Astrocyte (in vitro differentiated cells and primary cell): Measurements from ENCODE around the gene MAP2K3. TPM values are rescaled to one million over a fixed set of nuclear protein-coding genes. Genes with fewer than 3 reads are reported as not detected.

Experiments used
- DNase-seq: peaks from one replicate; pipeline ENCODE4 v3.0.0-alpha.2; 2010; ENCODE audit warnings: low read depth
- FAIRE-seq: peaks from 2 replicates; lab custom pipeline; 2011; peaks lifted over from hg19 to GRCh38; lab: Jason Lieb, UNC
- H2AFZ ChIP-seq: 2 replicates; pipeline ENCODE4 v1.6.0; 2012; ENCODE audit warnings: low read depth, low read length, inconsistent platforms
- H3K27ac ChIP-seq: 2 replicates; pipeline ENCODE4 v1.5.1; 2011; ENCODE audit warnings: low read depth, low read length, inconsistent platforms
- H3K27me3 ChIP-seq: 2 replicates; pipeline ENCODE4 v1.6.0; 2011; ENCODE audit warnings: low read length, inconsistent platforms; ENCODE audit not compliant: insufficient read depth
- H3K36me3 ChIP-seq: 2 replicates; pipeline ENCODE4 v1.5.1; 2011; ENCODE audit warnings: low read length, inconsistent platforms; ENCODE audit not compliant: insufficient read depth
- H3K4me1 ChIP-seq: 2 replicates; pipeline ENCODE4 v1.5.1; 2011; ENCODE audit warnings: low read length, inconsistent platforms; ENCODE audit not compliant: insufficient read depth
- H3K4me2 ChIP-seq: 2 replicates; pipeline ENCODE4 v1.6.0; 2012; ENCODE audit warnings: low read length, inconsistent platforms
- H3K4me3 ChIP-seq: 2 replicates; pipeline ENCODE4 v1.5.1; 2011; ENCODE audit warnings: low read depth, mild to moderate bottlenecking, low read length, inconsistent platforms; ENCODE audit not compliant: insufficient read depth
- H3K79me2 ChIP-seq: 2 replicates; pipeline ENCODE4 v1.6.0; 2012; ENCODE audit warnings: mild to moderate bottlenecking, low read length, inconsistent platforms; ENCODE audit not compliant: insufficient read depth
- H3K9ac ChIP-seq: 2 replicates; pipeline ENCODE4 v1.6.0; 2012; ENCODE audit warnings: mild to moderate bottlenecking, low read length, inconsistent platforms
- H3K9me3 ChIP-seq: 2 replicates; pipeline ENCODE4 v1.5.1; 2012; ENCODE audit warnings: low read depth, mild to moderate bottlenecking, low read length, inconsistent platforms; ENCODE audit not compliant: insufficient read depth
- H4K20me1 ChIP-seq: 2 replicates; pipeline ENCODE4 v1.6.0; 2012; ENCODE audit warnings: low read length, inconsistent platforms; ENCODE audit not compliant: insufficient read depth
- H3K27ac Mint-ChIP-seq: one replicate; pipeline ENCODE4 v1.8.0; 2021; ENCODE audit warnings: mild to moderate bottlenecking, mixed read lengths; ENCODE audit not compliant: unreplicated experiment
- H3K27me3 Mint-ChIP-seq: one replicate; pipeline ENCODE4 v1.8.0; 2021; ENCODE audit warnings: low read depth, mixed read lengths; ENCODE audit not compliant: unreplicated experiment
- H3K36me3 Mint-ChIP-seq: one replicate; pipeline ENCODE4 v1.8.0; 2021; ENCODE audit warnings: low read depth, mixed read lengths; ENCODE audit not compliant: unreplicated experiment
- H3K4me1 Mint-ChIP-seq: one replicate; pipeline ENCODE4 v1.8.0; 2021; ENCODE audit warnings: low read depth, mixed read lengths; ENCODE audit not compliant: unreplicated experiment
- H3K4me3 Mint-ChIP-seq: one replicate; pipeline ENCODE4 v1.8.0; 2021; ENCODE audit warnings: mild to moderate bottlenecking, moderate library complexity, mixed read lengths; ENCODE audit not compliant: unreplicated experiment
- H3K9me3 Mint-ChIP-seq: one replicate; pipeline ENCODE4 v1.8.0; 2021; ENCODE audit warnings: mild to moderate bottlenecking, mixed read lengths; ENCODE audit not compliant: unreplicated experiment
- EZH2 ChIP-seq: IDR thresholded peaks from 2 replicates; pipeline ENCODE4 v1.6.1; 2012; ENCODE audit warnings: mild to moderate bottlenecking, low read length, inconsistent platforms; ENCODE audit not compliant: insufficient read depth
- total RNA-seq: library from RNA; stranded (reverse); gene quantifications from 2 replicates; pipeline ENCODE4 v1.2.1, GENCODE V29; 2021
- TF ChIP-seq, protein P1 (sequence below): IDR thresholded peaks from 2 replicates; pipeline ENCODE4 v1.5.1; 2011; ENCODE audit warnings: low read depth, mild to moderate bottlenecking, inconsistent platforms, low read length, moderate library complexity; ENCODE audit not compliant: insufficient read depth

Gene MAP2K3
- total RNA-seq, 1 donor from 2014 or later: 44.3 TPM

DNA sequence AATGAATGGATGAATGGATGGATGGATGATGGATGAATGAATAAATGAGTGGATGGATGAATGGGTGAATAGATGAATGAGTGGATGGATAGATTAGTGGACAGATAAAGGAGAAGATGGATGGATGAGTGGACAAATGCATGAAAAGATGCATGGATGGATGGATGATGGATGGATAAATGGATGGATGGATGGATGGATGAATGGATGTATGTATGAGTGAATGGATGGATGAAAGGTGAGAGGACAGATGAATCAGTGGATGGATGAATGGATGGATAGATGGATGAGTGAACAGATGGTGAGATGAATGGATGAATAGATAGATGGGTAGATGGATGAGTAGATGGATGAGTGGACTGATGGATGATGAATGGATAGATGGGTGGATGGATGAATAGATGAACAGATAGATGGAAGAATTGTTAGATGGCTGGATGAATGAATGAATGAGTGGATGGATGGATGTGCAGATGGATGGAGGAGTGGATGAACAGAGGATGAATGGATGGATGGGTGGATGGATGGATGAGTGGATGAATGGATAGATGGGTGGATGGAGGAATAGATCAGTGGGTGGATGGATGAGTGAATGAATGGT, 77.9 kb downstream of the MAP2K3 start:
- Histone ChIP-seq H3K4me3 (no peak overlapping the region), H3K9me3 (no peaks in the 10 kb centered on the region), H3K36me3 (no peaks in the 10 kb centered on the region), H3K27me3 (peaks cover 8% of the 10 kb centered on the region), H3K27ac (no peak overlapping the region), H3K4me2 (no peak overlapping the region), H3K9ac (no peak overlapping the region), H2AFZ (no peak overlapping the region), H4K20me1 (no peaks in the 10 kb centered on the region), H3K79me2 (no peaks in the 10 kb centered on the region), H3K4me1 (no peaks in the 10 kb centered on the region)
- TF ChIP-seq, protein P1, sequence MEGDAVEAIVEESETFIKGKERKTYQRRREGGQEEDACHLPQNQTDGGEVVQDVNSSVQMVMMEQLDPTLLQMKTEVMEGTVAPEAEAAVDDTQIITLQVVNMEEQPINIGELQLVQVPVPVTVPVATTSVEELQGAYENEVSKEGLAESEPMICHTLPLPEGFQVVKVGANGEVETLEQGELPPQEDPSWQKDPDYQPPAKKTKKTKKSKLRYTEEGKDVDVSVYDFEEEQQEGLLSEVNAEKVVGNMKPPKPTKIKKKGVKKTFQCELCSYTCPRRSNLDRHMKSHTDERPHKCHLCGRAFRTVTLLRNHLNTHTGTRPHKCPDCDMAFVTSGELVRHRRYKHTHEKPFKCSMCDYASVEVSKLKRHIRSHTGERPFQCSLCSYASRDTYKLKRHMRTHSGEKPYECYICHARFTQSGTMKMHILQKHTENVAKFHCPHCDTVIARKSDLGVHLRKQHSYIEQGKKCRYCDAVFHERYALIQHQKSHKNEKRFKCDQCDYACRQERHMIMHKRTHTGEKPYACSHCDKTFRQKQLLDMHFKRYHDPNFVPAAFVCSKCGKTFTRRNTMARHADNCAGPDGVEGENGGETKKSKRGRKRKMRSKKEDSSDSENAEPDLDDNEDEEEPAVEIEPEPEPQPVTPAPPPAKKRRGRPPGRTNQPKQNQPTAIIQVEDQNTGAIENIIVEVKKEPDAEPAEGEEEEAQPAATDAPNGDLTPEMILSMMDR: no peak
- TF ChIP-seq EZH2: no peak
- Mint-ChIP-seq H3K27ac (no peak overlapping the region), H3K9me3 (no peaks in the 10 kb centered on the region), H3K36me3 (no peaks in the 10 kb centered on the region), H3K4me1 (peaks cover 5% of the 10 kb centered on the region), H3K27me3 (peaks cover 42% of the 10 kb centered on the region), H3K4me3 (no peak overlapping the region)
- no peak for DNase-seq
- no peak for FAIRE-seq

GRCh38 chr17:21363776-21364642, 79.5 kb downstream of the MAP2K3 start:
- Mint-ChIP-seq H3K4me3 (no peak overlapping the region), H3K4me1 (peaks cover 5% of the 10 kb centered on the region), H3K36me3 (no peaks in the 10 kb centered on the region), H3K27ac (no peak overlapping the region), H3K9me3 (no peaks in the 10 kb centered on the region), H3K27me3 (peaks cover 42% of the 10 kb centered on the region)
- no peak overlapping the region for H3K4me3 ChIP-seq
- no peaks in the 10 kb centered on the region for H3K4me1 ChIP-seq
- H3K27ac ChIP-seq: no peak overlapping the region
- no peaks in the 10 kb centered on the region for H3K9me3 ChIP-seq
- peaks cover 9% of the 10 kb centered on the region for H3K27me3 ChIP-seq
- H3K36me3 ChIP-seq: no peaks in the 10 kb centered on the region
- H3K9ac ChIP-seq: no peak overlapping the region
- DNase-seq (no peak), FAIRE-seq (no peak)
- H3K79me2 ChIP-seq: no peaks in the 10 kb centered on the region
- H2AFZ ChIP-seq: no peak overlapping the region
- TF ChIP-seq EZH2: no peak
- TF ChIP-seq, protein P1: no peak
- no peaks in the 10 kb centered on the region for H4K20me1 ChIP-seq
- H3K4me2 ChIP-seq: no peak overlapping the region

Other genes starting within 250 kb of the MAP2K3 start
- 243 and 266 TPM in 2 replicates for gene USP22, start 241.7 kb upstream of the MAP2K3 start, total RNA-seq
- 15.5 and 17.2 TPM in 2 replicates for gene DHRS7B, start 157.7 kb upstream of the MAP2K3 start, total RNA-seq
- gene TMEM11, start 70.5 kb upstream of the MAP2K3 start, total RNA-seq: 30.2 and 31.6 TPM in 2 replicates
- 7.1 and 7.9 TPM in 2 replicates for gene NATD1, start 31.3 kb upstream of the MAP2K3 start, total RNA-seq
- 1.2 and 1.3 TPM in 2 replicates for gene KCNJ12, start 91.6 kb downstream of the MAP2K3 start, total RNA-seq